Breast epithelium (tissue), 3 donors: ENCODE results near the gene CORO2B.

ENCODE experiments used
- CTCF ChIP-seq, 3 donors: fragments of 450-650 bp; IDR thresholded peaks; one replicate each; pipeline ENCODE4 v1.5.1; 2016 to 2017; ENCODE audit warnings: antibody characterized with exemption in 3 of 3, mild to moderate bottlenecking in 3 of 3, moderate library complexity in 3 of 3
- POLR2A ChIP-seq: fragments of 450-650 bp; IDR thresholded peaks from one replicate; pipeline ENCODE4 v1.6.1; 2016; ENCODE audit warnings: antibody characterized with exemption, mild to moderate bottlenecking, moderate library complexity
- POLR2AphosphoS5 ChIP-seq, 3 donors: sonication (generic); formaldehyde crosslinking; IDR thresholded peaks; one replicate each; pipeline ENCODE4 v1.6.1; 2017; ENCODE audit warnings: antibody characterized with exemption in 3 of 3

GRCh38 chr15:68693071-68693470 is 114.3 kb downstream of the CORO2B start:
- TF ChIP-seq POLR2A = no peak
- TF ChIP-seq CTCF (IDR thresholded peaks at IDR 0.05) = no peak
- TF ChIP-seq POLR2AphosphoS5 (IDR thresholded peaks at IDR 0.05) = no peak
